Stimulated activated CD4-positive, alpha-beta T cell treated with anti-CD3 and anti-CD28 coated beads, Interleukin-4, amount 100 ng/mL, for 1 hour (primary cell): ENCODE data around the gene GPR39.

Experiments
- DNase-seq: peaks from one replicate; pipeline ENCODE4 v3.0.0-alpha.2; 2020

GPR39 gene

DNA sequence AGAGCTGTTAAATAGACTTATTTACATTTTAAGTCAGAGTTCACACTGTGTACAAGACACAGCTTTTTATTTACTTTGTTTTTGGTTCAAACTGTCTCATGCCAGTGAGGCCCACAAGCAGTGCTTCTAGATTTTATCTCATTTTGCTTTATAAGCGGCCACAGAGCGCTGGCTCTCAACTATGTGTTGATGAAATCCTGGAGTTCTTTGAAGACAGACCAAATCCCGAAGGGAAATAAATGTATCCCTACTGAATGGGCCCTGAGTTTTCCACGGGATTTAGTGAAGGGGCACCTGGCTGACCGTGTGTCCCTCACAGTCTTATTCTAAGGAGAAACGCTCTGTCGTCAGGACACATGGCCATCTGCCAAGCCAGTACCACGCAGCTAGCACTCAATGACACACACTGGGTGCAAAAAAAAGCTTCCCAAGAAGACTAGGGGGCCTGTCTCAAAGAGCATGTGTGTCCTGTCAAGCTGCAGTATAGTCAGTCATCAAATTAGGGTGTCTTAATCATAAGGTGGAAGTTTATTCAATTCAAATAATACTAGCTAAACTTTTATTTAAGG, 230.0 kb downstream of the GPR39 start:
- no peak for DNase-seq

DNA sequence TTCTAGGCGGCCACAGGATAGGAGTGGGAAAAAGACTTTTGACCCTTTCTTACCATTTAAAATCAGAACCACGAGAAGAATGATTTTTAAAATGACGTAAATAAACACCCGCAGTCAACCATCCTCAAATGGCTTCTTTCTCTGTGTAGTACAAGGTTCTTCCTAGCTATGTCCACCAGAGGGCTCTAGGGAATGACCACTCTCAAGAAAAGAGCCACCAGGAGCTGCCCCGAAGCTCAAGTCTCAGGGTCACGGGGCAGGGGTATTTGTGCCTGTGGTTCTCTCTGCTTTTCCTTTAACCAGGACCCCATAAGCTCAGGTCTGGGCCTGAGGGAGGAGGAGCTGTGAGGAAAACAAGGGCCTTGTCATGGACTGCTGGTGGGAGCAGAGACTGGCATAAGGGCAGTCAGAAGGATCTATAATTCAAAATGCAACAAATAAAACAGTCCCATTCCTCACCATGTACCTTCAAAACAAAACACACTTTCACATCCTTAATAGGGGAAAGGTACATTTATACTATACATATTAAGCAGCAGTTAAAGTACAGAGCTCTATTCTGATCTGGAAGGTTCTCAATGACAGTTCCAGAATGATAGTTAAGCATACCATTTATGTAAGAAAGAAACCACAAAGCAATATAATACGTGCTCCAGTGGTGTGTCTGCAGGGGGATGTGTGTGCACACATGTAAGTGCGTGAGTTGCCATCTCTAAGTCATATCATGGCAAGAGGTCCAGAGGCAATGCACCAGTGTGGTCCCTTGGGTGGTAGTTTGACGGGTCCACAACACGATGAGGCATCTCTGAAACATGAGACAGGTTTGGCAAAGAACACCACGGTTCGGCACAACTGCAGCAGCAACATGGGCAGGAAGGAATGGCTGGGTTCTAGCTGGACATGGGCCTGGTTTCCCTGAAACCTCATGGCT, 234.8 kb downstream of the GPR39 start:
- DNase-seq: no peak

DNA sequence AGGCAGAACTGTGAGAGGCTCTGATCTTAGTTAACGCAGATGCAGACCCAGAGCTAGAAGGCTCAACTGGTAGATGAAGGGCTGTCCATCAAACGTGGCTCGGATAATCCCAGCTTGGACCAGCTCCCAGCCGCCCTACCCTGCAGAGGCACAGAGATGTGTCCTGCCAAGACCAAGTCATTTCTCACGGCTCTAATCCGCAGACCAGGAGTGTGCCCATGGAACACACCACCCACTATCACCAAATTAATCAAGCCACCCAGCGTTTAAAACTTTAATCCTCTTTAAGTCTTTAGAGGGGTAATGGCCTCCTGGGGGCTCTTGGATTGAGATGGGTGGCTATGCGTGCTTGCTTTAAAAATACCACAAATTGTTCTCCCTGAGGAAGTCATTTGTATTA, 235.9 kb downstream of the GPR39 start:
- no peak for DNase-seq

DNA sequence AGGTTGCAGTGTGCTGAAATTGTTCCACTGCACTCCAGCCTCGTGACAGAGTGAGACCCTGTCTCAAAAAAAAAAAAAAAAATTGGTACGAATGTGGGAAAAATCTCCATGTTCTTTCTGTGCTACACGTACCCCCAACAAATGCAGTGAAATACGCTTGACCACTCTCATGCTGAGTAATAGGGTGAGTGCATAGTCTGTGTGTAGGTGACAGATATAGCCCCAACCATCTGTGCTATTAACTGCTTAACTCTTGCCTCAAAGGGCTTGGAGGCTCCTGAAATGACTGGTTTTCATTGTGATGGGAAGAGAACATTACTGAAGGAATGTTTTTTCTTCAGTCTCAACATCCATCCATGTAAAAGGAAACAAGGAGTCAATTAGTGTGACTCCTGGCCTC, 237.7 kb downstream of the GPR39 start:
- DNase-seq: no peak

DNA sequence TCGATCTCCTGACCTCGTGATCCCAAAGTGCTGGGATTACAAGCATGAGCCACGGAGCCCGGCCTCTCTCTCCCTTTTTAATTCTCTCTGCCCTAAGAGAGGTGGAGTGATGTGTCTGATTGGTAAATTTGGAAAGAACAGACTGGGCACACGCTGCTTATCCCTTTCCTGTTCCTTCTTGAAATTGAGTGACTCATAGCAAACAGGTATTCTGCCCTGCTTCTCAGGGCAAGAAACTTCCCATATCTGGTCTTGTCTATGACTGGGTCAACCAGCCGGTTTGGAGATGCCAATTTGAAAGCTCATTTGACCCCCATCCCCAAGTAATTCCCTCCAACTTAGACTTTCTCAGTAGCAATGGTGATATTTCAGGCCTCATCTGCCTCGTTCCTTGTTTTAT, 238.4 kb downstream of the GPR39 start:
- DNase-seq: no peak

DNA sequence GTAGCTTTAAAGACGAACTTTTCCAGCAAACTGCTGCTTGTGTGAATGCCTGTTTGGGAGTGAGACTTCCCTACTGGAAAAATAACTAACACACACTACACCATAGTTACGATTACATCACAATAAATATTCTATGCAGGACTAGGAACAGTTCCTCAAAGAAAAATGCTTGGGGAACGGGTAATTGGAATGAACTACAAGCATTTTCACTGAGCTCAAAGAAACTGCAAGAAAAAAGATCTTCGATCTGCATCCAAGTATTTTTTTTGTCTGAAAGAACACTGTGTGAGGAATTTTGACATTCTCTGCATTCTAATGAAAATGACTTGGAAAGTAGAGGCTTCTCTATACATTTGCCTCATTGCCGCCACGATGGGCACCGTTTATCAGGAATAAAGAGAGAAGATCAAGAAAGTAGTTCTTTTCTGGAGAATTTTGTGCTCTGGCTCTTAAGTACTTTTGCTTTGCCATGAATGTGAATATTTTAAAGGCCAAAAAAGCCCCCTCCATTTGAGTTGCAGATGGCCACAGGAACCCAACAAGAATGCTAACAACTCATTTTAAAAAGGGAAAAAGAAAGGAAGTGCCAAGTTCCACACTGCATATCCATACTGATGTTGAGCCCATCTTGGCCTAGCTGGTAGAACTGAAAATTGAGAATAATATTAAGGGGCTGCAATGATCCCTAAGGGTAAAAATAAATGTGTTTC, 239.8 kb downstream of the GPR39 start:
- no peak for DNase-seq

DNA sequence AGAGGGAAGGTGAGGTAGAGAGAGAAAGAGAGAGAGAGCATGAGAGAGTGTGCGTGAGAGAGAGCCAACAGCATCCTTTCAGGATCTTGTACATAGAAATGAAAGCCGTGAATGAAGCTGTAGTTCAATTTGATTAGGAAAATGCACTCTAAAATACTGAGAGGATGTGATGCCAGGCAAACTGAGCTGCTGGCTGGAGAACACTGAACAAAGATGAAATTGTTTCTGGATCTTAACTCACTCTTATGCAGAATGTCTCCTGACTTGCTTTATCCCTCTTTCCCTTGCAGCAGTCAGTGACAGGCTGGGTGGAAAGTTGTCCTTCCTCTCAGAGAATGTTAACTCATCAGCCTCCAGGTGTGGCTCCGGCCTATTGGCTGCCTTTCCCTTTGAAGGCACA, 242.7 kb downstream of the GPR39 start:
- no peak for DNase-seq

DNA sequence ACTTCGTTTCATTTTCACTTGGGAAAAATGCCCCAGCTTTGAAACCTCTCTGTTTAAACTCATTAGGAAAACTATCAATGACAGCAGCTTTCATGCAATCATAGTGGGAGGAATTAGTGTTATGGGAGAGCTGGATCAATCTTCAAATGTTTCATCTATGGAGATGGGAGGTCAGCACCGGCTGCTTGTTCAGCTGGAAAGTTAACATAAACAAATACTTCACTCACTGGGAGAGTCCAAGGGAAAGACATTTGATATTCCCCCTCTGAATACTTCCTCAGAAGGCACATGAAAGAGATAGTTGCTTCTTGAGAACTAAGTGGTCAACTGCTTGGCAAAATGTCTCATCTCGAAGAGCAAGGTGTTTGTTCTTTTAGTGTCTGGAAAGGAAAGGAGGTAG, 246.1 kb downstream of the GPR39 start:
- DNase-seq: no peak

DNA sequence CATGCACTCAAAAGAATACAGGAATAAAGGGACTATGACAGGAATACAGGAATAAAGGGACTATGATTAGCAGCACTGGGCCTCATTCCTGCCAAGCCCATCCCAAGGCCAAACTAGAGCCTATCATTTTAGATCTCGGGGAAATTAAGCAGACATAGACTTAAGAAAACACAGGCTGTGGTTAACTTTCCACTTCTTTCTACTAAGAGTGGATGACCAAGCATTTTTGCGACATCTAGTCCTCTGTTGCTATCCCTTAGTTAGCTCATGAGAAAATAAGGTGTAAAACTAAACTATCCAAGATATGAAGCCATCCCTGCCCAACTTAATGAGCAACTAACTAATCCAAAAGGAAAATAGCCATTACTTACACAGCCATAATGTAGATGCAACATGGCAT, 247.5 kb downstream of the GPR39 start:
- no peak for DNase-seq

DNA sequence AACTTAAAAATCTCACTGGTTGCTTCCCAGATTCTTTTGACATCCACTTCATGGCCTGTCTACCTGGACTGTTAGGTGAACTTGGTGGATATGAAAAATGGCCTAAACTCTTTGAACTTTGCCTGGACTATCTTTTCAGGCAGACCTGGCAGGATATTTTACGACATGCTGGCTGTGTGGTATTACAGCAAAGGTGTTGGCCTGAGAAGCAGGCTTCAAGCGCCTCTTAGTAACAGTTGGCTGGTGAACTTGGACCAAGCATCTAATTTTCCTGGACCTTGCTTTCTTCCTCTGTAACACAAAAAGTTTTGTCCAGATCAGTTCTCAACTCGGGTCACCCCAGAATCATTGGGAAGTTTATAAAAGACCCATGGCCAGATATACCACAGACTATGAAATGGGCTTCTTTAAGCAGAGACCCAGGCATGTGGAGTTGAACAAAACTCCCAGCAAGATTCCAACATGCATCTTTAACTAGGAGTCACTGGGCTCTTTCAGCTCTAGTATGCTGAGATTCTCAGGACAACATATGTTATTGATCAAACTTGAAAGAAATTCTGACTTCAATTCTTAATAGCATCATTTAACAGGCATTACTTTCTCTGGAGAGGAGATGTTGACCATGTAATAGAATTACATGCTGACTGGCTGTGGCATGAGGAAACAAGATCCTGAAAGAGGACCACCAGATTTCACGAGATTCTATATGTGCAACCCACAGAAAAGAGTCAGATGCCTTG, 249.0 kb downstream of the GPR39 start:
- no peak for DNase-seq

DNA sequence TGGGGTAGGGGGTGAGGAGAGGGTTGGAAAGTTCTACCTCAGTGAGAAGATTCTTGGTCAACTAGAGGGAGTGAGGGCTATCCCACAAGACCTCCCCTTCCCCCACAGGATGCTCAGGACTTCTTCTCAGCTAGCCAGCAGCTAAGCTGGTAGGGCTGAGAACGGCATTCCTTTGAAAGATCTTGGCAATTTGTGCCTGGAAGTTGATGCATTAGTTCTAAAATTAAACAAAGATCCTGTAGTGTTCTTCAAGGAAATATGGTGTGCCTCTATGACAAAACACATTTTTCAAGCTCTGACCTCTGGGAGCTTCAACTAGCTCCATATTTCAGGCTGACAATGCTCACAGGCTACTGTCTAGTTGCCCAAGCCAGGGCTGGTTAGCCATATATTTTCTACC, 251.1 kb downstream of the GPR39 start:
- no peak for DNase-seq

DNA sequence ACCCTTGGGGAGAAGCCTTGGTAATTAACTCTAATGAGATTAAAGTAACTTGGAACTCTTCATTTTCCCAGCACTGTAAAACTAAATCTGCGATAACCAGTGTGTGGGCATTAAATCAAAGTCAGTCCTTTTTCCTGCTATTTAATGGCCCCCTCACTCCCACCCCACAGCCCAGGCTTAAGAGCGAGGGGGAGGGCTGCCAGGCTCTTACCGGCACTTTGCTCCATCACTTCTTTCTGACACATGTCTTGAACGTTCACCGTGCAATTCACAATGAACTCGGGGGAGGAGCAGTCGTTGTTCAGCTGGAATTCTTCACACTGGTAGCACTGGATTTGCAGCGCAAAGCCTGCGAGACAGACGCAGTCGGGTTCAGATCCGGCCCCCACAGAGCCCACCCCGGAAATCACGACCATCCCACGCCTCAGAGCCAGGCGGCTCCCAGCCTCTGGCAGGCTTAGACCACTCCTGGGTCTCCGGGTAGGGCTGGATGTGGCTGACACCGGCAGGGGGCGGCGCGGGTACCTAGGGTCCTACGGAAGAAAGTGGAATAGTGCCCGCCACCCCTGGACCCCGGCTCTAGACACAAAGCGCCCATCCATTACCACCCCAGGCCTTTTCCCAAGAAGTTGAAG, 251.7 kb downstream of the GPR39 start:
- no peak for DNase-seq

DNA sequence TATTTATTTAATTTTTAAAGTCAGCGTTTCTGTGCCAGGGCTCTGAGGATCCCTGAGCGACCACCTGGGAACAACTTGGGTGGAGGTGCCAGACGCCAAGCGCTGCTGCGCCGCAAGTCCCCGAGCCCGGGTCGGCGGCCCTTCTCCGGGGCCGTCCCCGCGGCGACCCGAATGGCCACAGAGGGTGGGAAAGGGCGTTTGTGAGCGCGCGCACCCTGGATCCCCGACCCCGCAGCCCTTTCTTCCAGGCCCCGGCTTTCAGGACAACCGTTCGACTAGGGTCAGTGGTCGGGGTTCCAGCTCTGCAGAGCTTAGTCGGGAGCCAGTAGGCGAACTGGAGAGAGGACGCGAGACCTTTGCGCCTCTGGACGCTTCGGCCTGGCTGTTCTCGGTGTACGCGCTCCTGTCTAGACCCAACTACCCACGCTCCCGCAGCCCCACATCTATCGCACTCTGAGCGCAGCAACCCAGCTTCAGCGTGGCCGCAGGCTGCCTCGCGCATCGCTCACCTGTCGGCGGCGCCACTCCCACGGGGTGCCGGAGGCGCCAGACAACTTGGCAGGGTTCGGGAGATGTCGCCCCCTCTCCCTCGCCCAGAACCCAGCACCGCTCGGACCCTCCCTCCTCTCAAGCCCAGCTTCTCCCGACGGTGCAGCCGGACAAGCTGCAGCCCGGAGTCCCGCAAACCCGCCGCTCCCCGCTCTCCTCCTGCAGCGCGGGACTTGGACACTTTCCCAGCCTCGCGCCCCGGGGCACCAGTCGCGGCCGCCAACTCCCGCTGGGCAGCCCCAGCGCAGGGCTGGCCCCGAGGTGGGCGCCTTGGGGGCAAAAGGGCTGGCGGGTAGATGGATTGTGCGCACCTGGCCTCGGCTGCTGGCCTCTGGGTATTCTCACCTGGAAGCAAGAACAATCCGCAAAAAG, 252.6 kb downstream of the GPR39 start:
- DNase-seq: no peak

DNA sequence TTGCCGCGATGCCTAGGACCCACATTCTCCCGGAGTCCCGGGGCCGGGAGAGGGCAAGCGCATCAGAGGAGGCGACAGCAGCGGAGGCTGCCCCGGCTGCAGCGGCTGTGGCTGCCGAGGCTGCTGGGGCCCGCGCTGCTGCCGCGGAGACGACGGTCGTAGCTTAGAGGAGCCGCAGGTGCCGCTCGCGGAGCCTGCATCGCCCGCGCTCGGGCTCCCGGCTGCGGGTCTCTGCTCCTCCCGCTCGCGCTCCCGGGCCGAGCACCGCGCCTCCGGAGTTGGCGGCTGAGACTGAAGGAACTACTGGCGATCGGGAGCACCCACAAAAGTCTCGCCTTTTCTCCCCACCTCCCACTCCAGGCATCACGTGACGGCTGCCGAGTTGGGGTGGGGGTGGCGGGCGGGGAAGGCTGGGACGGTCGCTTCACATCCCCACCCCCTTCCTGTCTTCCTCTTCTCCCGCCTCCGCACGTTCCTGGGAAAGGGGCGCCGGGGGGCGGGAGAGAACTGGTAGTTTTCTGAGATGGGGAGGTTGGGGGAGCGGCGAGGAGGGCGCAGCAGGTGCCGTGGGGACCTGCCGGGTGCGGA, 253.4 kb downstream of the GPR39 start, which contains the start of gene LYPD1:
TSS of gene LYPD1 (minus strand) at position 298 of the 588 bp plus-strand sequence. CDS start at position 25, 273 bp downstream.
- no peak for DNase-seq

DNA sequence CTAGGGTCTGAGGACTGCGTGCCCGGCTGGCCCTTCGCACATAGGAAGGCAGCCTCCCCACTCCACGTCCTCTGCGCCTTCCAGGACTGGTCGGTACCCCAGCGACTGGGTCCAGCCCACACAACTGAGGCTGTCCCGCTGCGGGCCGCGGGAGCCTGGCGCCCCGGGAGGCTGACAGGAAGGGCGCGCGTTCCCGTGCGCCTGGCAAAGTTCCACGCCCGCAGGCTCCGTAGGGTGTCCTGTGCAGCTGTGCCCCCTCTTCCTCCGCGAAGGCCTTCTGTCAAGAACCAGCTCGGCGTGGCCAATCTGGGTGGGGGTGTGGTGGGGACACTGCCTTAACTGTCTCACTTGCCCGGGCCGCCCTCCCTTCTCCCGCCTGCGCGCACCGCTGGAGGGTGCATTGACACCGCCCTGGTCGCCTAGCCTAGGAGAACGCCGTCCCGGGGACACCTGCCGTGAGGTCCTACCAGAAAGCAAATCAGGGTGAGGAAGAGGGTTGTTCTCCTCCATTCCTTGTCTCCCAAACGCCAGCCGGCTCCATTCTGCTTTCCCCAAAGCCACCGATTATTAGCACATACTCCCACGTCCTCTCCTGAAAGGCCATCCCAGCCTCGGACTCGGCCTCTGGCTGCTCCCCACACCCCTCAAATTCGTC, 254.0 kb downstream of the GPR39 start:
- DNase-seq: no peak

DNA sequence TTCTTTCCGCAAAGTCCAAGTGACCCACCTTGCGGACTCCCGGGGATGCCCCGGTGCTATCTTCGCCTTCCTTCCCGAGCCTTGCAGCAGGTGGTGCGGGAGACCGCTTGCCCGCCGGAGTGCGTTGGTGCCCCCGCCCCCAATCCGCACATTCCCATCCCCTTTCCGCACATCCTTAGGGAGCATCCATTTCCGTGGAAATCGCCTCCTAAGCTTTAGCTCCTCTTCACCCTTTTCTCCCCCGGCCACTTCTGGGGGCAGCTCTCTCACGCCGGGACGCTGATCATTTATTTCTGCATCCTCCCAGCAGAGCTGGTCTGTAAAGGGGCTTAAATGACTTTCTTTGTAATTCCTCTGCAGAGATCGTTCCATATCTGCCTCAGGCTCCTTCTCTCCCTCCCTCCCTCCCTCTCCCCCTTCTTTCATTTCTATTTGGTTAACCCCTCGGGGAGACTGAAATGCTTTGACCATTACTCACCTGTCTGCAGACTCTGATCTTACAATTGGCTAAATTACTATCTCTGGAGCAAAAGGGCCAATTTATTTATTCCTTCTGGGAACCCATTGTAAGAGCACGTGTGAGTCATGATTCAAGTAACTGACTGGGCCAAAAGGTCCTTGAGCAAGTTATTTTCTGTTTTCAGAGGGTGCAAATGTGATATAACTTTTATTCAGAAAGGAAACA, 254.7 kb downstream of the GPR39 start:
- DNase-seq: no peak

DNA sequence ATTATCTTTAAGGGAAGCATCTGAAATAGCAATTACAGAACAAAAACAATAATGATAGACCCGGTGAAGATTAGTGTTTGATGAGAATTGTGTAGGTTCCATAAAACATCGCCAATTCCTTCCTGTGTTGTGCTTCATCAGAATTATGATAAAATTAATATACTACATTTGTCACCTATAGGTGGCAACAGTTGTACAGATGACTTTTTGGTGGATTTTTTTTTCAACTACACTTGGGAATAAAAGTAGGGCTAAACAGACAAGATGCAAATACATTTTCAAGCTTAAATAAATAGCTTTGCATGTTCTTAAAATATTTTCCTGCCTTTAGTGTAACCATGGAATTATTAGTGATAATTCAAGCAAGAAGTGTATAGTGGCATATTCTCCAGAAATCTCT, 260.4 kb downstream of the GPR39 start:
- DNase-seq: no peak

DNA sequence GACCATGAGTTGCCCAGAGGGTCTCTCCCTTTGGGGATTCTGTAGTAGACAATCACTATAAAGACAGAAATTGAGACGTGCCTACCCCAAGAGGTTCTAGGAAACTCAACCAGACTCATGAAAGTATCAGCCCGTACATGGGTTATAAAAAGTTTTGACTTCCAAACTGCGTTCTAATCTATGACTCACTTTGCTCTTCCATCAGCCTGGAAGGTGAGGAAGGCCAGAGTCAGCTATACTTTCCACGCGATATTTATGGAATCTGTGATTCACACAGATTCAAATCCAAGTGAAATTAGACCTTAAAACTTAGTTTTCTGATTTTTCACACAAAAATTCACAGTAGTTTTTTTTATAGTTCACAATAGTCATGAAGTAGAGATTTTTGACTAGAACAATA, 261.1 kb downstream of the GPR39 start:
- no peak for DNase-seq

DNA sequence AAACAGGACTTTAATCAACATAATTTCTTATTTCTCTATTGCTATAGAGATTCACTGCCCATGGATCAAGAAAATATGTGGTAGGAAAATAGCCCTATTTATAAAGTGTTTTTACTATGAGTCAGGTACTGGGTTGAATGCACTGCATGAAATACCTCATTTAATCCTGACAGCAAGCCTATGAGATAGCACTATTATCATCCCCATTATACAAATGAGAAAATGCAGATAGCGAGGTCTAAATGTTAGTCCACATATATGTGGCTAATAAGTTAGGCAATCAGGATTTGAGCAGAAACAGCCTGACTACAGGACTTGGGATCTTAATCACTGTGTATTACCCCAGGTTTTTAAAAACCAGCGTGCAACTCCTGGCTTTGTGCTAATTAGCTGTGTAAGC, 261.9 kb downstream of the GPR39 start:
- DNase-seq: no peak

DNA sequence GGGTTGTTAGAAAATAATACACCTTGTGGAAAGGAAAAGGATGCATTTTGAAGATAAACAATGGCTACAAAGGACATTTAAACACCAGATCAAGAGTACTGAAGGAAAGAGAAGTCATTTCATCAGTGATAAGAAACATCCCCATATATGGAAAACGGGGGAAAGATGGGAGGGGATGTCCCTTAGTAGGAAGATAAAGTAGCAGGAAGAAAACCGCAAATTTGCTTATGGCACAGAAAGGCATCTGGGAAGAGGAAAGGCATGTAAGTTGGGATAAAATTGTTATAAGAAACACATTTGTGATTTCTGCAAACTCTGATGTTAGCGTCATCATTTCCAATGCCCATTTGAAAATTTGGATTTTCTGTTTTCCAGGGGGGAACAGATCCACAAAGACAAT, 263.9 kb downstream of the GPR39 start:
- DNase-seq: no peak
